Trophoblast cell (in vitro differentiated cells and primary cell): ENCODE data around the gene MAP1B.

Experiments used
- DNase-seq, 2 donors: peaks; one replicate each; pipeline ENCODE4 v3.0.0-alpha.2; 2016
- H2AFZ ChIP-seq: 2 replicates; pipeline ENCODE4 v1.6.1; 2013; ENCODE audit warnings: low read length, moderate library complexity, mild to moderate bottlenecking; ENCODE audit not compliant: insufficient read depth, poor library complexity
- H2AK5ac ChIP-seq: 2 replicates; pipeline ENCODE4 v1.6.1; 2013; ENCODE audit warnings: mild to moderate bottlenecking, low read length
- H2BK120ac ChIP-seq: 2 replicates; pipeline ENCODE4 v1.6.1; 2013; ENCODE audit warnings: low read length, mild to moderate bottlenecking, moderate library complexity; ENCODE audit not compliant: insufficient read depth, poor library complexity
- H2BK12ac ChIP-seq: 2 replicates; pipeline ENCODE4 v1.6.1; 2013; ENCODE audit warnings: mild to moderate bottlenecking, low read length, moderate library complexity
- H2BK5ac ChIP-seq: 2 replicates; pipeline ENCODE4 v1.6.1; 2013; ENCODE audit warnings: low read length, low read depth, moderate library complexity, mild to moderate bottlenecking; ENCODE audit not compliant: poor library complexity
- H3K14ac ChIP-seq: 2 replicates; pipeline ENCODE4 v1.6.1; 2013; ENCODE audit warnings: mild to moderate bottlenecking, low read length
- H3K18ac ChIP-seq: 2 replicates; pipeline ENCODE4 v1.6.1; 2013; ENCODE audit warnings: mild to moderate bottlenecking, low read length
- H3K23ac ChIP-seq: 2 replicates; pipeline ENCODE4 v1.6.1; 2013; ENCODE audit warnings: low read length
- H3K27ac ChIP-seq: 2 replicates; pipeline ENCODE4 v1.5.1; 2013; ENCODE audit warnings: low read depth, mild to moderate bottlenecking, inconsistent platforms, low read length, moderate library complexity
- H3K27me3 ChIP-seq: 2 replicates; pipeline ENCODE4 v1.6.1; 2013; ENCODE audit warnings: inconsistent platforms, mild to moderate bottlenecking, low read length, moderate library complexity; ENCODE audit not compliant: insufficient read depth
- H3K36me3 ChIP-seq, 2 experiments: 1 replicate in 1 of 2; 2 replicates in 1 of 2; pipeline ENCODE4 v1.6.1; 2013; ENCODE audit warnings: low read length in 2 of 2, mild to moderate bottlenecking in 2 of 2, moderate library complexity in 1 of 2; ENCODE audit not compliant: insufficient read depth in 2 of 2, control insufficient read depth in 1 of 2
- H3K4ac ChIP-seq: 2 replicates; pipeline ENCODE4 v1.6.1; 2013; ENCODE audit warnings: low read depth, mild to moderate bottlenecking, low read length, moderate library complexity
- H3K4me1 ChIP-seq, 2 experiments: 1 replicate in 1 of 2; 2 replicates in 1 of 2; pipeline ENCODE4 v1.6.1; 2013; ENCODE audit warnings: low read length in 2 of 2, mild to moderate bottlenecking in 2 of 2, moderate library complexity in 1 of 2; ENCODE audit not compliant: insufficient read depth in 2 of 2, control insufficient read depth in 1 of 2
- H3K4me2 ChIP-seq: 2 replicates; pipeline ENCODE4 v1.6.1; 2013; ENCODE audit warnings: inconsistent platforms, mild to moderate bottlenecking, low read length, moderate library complexity
- H3K4me3 ChIP-seq: 2 replicates; pipeline ENCODE4 v1.5.1; 2013; ENCODE audit warnings: mild to moderate bottlenecking, low read depth, low read length, inconsistent platforms
- H3K79me1 ChIP-seq: one replicate; pipeline ENCODE4 v1.6.1; 2013; ENCODE audit warnings: low read length
- H3K79me2 ChIP-seq: 2 replicates; pipeline ENCODE4 v1.6.1; 2013; ENCODE audit warnings: low read length, mild to moderate bottlenecking; ENCODE audit not compliant: control insufficient read depth, insufficient read depth, poor library complexity
- H3K9ac ChIP-seq: 2 replicates; pipeline ENCODE4 v1.6.1; 2013; ENCODE audit warnings: mild to moderate bottlenecking, low read length
- H3K9me3 ChIP-seq: 2 replicates; pipeline ENCODE4 v1.6.1; 2013; ENCODE audit warnings: low read depth, mild to moderate bottlenecking, control low read depth, inconsistent platforms, low read length; ENCODE audit not compliant: insufficient read depth
- H4K12ac ChIP-seq: 2 replicates; pipeline ENCODE4 v1.6.1; 2013; ENCODE audit warnings: low read depth, mild to moderate bottlenecking, low read length, moderate library complexity
- H4K8ac ChIP-seq: 2 replicates; pipeline ENCODE4 v1.6.1; 2013; ENCODE audit warnings: low read depth, mild to moderate bottlenecking, low read length, moderate library complexity
- H4K91ac ChIP-seq: one replicate; pipeline ENCODE4 v1.6.1; 2013; ENCODE audit warnings: low read depth, mild to moderate bottlenecking, low read length, moderate library complexity
- WGBS: extraction: QIAGEN DNeasy Blood & Tissue Kit; methylation state at CpG from one replicate; pipeline ENCODE4 v1.1.7; 2013; ENCODE audit warnings: missing lambda C conversion rate; ENCODE audit not compliant: insufficient read length, insufficient coverage; ENCODE audit errors: extremely low coverage; 5-methylcytosine and 5-hydroxymethylcytosine counted together

The MAP1B gene

DNA sequence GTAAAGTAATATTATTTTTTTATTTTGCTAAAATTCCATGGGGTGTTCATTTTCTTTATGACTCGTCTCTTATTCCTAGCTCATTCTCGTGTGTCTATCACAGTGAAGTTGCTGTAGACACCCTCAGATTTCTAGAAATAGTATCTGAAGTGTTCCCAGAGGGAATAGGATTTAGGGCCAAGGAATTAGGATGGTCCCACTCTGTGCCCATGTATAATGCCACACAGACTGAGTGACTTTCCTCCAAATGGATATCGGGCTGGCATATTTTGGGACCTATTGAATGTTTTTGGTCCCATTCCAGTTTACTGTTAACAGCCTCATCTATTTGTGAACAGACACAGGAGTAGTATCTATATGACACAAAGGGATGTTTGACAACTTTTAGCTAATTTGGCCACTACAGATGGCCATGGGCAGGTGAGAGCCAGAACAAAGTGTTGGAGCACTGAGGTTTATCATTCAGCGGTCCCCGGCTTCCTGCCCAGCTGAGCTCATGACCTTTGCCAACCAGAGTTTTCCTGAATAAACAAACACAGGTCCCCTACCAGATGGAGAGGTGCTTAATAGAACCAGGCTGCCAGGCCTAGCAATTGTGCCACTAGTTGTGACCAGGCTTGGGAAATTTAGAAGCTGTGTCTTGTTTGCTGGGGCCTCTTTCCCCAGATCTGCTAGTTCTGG lies 46.9 kb downstream of the MAP1B start:
- Histone ChIP-seq H2BK12ac (no peak overlapping the region), H3K4me1 (no peaks in the 10 kb centered on the region), H3K9ac (no peak overlapping the region), H3K79me1 (no peaks in the 10 kb centered on the region), H2BK120ac (no peak overlapping the region), H3K9me3 (no peaks in the 10 kb centered on the region), H3K18ac (no peak overlapping the region), H3K27ac (no peak overlapping the region), H3K27me3 (no peaks in the 10 kb centered on the region), H3K14ac (no peak overlapping the region), H4K8ac (no peak overlapping the region), H3K4me2 (no peak overlapping the region), H2AFZ (no peak overlapping the region), H3K4me3 (no peak overlapping the region), H3K79me2 (no peaks in the 10 kb centered on the region), H4K91ac (no peak overlapping the region), H3K36me3 (no peaks in the 10 kb centered on the region), H3K23ac (no peak overlapping the region), H4K12ac (no peak overlapping the region), H2BK5ac (no peak overlapping the region), H3K4ac (no peak overlapping the region), H2AK5ac (no peak overlapping the region)
- DNase-seq: no peak
- no CpG with 5 or more reads among the region's 5 CpGs for WGBS

DNA sequence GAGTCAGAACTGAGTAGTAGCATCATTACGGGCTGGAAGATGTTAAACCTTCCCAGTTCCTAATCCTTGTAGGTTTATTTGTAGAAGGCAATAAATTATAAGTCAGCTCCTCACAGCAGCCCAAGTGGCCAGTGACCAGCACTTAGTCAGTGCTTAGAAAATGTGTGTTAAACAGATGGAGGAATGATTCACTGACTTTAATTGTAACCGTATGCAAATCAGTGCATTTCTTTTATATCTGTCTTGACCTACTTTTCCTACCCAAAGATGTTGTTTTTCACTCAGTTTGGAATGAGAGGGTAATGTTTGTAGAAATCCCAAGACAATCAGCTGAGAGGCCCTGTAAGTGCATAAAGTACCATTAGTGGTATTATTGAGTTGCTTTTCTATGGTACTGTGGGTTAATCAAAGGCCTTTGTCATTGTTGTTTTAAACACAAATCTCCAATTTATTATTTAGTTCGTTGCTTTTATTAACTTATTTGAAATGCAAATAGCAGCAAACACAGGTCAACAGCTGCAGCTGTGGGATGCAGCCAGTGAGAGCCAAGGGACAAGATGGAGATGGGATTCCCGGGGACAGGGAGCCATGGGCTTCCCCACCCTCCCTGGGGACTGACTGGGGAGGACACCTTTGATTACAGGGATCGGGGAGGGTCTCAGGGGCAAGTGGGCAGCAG lies 49.8 kb downstream of the MAP1B start:
- no peaks in the 10 kb centered on the region for H3K79me2 ChIP-seq
- no peak overlapping the region for H4K91ac ChIP-seq
- H4K8ac ChIP-seq: no peak overlapping the region
- H3K4me2 ChIP-seq: no peak overlapping the region
- H3K27me3 ChIP-seq: no peaks in the 10 kb centered on the region
- no peak overlapping the region for H3K23ac ChIP-seq
- no peaks in the 10 kb centered on the region for H3K4me1 ChIP-seq
- DNase-seq: no peak
- H3K27ac ChIP-seq: no peak overlapping the region
- no peak overlapping the region for H3K18ac ChIP-seq
- no peak overlapping the region for H3K9ac ChIP-seq
- no peak overlapping the region for H3K4ac ChIP-seq
- no peak overlapping the region for H2BK5ac ChIP-seq
- no peak overlapping the region for H2BK120ac ChIP-seq
- H3K4me3 ChIP-seq: no peak overlapping the region
- H2AFZ ChIP-seq: no peak overlapping the region
- H2BK12ac ChIP-seq: no peak overlapping the region
- no peaks in the 10 kb centered on the region for H3K36me3 ChIP-seq
- no peak overlapping the region for H2AK5ac ChIP-seq
- H3K79me1 ChIP-seq: no peaks in the 10 kb centered on the region
- no peaks in the 10 kb centered on the region for H3K9me3 ChIP-seq
- WGBS: no CpG with 5 or more reads among the region's 5 CpGs
- H4K12ac ChIP-seq: no peak overlapping the region
- no peak overlapping the region for H3K14ac ChIP-seq

DNA sequence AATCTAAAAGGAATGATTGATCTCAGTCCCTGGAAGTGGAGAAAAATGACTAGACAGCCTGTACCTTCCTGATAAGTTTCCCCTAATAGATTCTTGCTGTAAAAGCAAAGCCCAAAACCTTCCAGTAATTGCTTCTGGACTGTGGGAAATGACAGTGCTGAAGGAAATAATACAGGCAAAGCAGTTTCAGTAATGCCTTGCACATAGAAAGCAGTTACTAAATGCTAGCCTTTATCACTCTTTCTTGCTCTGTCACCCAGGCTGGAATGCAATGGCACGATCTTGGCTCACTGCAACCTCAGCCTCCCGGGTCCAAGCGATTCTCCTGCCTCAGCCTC lies 50.3 kb downstream of the MAP1B start:
- Histone ChIP-seq H3K27me3 (no peaks in the 10 kb centered on the region), H2AFZ (no peak overlapping the region), H2BK120ac (no peak overlapping the region), H3K36me3 (no peaks in the 10 kb centered on the region), H3K9me3 (no peaks in the 10 kb centered on the region), H4K12ac (no peak overlapping the region), H4K91ac (no peak overlapping the region), H3K14ac (no peak overlapping the region), H3K4ac (no peak overlapping the region), H4K8ac (no peak overlapping the region), H2AK5ac (no peak overlapping the region), H3K18ac (no peak overlapping the region), H3K4me2 (no peak overlapping the region), H3K4me1 (no peaks in the 10 kb centered on the region), H3K4me3 (no peak overlapping the region), H3K23ac (no peak overlapping the region), H3K79me1 (no peaks in the 10 kb centered on the region), H2BK5ac (no peak overlapping the region), H3K79me2 (no peaks in the 10 kb centered on the region), H3K27ac (no peak overlapping the region), H3K9ac (no peak overlapping the region), H2BK12ac (no peak overlapping the region)
- no peak for DNase-seq
- no CpG with 5 or more reads among the region's 3 CpGs for WGBS

DNA sequence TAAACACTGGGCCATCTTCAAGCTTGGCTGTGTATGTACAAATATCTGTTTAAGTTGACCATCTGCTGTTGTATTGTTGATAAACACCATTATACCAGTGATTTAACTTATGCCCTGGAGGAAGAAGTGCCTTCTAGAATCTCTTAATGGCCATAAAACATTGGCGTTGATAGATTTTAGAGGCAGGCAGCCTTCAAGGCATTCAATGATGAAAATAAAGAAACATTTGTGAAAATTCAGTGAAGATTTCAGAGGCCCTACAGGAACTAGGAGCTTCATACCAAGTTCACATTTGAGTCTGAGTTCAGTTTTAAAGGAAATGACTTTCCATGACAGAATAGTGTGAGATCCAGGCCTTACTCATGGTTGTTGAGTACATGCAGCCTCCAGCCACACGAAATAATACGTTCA lies 52.2 kb downstream of the MAP1B start:
- Histone ChIP-seq H3K18ac (no peak overlapping the region), H4K91ac (no peak overlapping the region), H4K8ac (no peak overlapping the region), H3K36me3 (peaks cover 0 to under 1% of the 10 kb centered on the region in 2 experiments), H3K4me3 (no peak overlapping the region), H3K79me2 (no peaks in the 10 kb centered on the region), H3K4me2 (no peak overlapping the region), H4K12ac (no peak overlapping the region), H3K79me1 (no peaks in the 10 kb centered on the region), H3K9me3 (no peaks in the 10 kb centered on the region), H2AK5ac (no peak overlapping the region), H3K27me3 (no peaks in the 10 kb centered on the region), H3K9ac (no peak overlapping the region), H2BK5ac (no peak overlapping the region), H3K27ac (no peak overlapping the region), H3K4me1 (no peaks in the 10 kb centered on the region), H3K23ac (no peak overlapping the region), H2BK120ac (no peak overlapping the region), H2BK12ac (no peak overlapping the region), H3K14ac (no peak overlapping the region), H3K4ac (no peak overlapping the region), H2AFZ (no peak overlapping the region)
- DNase-seq: no peak
- WGBS: no CpG with 5 or more reads among the region's 3 CpGs
